SIG-M5 (cell line): ENCODE results near the gene USP44.
A peak's percentile ranks its signal among the peaks of the same experiment; 100 is the strongest.
"Not testable (repeated sequence)": the region's sequence is repeated elsewhere in the genome, so short reads cannot be mapped to it uniquely, and the experiment has no call there.

Experiments used
- DNase-seq: peaks from one replicate; lab custom pipeline; 2025; lab: John Stamatoyannopoulos, UW

USP44 gene

DNA sequence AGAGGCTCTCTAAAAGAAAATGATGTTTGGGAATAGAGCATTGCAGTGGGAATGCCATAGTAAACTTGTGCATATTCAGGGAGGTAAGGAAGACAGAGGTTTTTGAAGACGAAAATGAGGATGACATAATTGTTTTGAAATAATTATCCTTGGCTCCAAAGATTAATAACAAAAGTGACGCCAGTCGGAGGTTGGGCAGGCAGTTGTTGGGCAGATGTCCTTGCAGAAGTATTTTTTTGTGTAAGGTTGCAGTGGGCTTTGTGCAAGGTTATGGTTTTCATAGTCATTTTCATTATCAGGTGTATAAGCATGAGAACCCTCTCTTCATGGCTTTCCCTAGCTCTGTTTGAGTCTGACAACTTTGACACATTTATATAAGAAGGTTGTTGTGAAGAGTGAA is 42.0 kb downstream of the USP44 start:
- DNase-seq, result no peak

DNA sequence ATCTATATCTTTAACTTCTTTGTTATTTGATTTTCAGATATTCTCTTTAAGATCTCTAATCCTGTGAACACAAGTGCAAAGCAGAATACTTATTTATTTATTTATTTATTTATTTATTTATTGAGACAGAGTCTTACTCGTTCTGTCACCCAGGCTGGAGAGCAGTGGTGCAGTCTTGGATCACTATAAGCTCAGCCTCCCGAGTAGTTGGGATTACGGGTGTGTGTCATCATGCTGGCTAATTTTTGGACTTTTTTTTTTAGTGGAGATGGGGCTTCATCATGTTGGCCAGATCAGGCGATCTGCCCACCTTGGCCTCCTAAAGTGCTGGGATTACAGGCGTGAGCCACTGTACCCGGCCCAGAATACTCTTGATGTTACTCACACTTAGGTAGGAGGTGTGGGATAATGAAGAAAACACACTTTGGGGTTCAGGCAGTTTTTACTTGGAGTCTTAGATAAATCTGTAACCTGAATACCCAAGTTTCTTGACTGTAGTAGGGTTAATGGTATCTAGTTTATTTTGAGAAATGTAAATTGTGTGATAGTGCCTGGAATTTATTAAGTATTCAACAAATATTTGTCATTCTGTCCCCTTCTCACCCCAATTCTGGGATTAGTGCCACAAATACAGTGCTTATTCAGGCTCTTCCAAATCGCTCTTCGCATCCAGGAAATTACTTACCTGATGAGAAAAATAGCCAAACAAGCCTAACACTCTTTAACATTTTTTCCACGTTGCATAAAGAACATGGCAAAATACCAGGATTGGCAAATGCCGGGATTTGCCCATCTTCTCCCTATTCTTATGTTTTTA is 44.4 kb downstream of the USP44 start:
- DNase-seq, result no peak

- no peak for DNase-seq
These were observed 46.2 kb downstream of the USP44 start for GRCh38 chr12:95505039-95505438.

DNA sequence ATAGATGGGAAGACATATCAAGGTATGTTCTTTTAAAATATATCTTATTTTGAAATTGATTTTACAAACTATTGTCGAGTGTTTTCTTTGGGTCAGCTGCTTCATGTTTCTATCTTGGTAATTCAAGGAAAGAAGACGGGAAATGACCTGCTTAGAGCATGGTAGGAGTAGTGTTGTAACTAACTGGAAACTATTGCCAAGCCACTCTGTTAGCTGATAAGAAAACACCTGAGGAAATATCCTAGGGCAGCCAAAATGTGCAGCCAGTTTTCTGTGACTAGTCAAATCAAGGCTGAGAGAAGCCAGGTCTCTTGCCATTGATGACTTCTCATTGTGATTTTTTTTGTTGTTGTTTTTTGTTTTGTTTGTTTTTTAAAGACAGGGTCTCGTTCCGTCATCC is 47.1 kb downstream of the USP44 start:
- no peak for DNase-seq

DNA sequence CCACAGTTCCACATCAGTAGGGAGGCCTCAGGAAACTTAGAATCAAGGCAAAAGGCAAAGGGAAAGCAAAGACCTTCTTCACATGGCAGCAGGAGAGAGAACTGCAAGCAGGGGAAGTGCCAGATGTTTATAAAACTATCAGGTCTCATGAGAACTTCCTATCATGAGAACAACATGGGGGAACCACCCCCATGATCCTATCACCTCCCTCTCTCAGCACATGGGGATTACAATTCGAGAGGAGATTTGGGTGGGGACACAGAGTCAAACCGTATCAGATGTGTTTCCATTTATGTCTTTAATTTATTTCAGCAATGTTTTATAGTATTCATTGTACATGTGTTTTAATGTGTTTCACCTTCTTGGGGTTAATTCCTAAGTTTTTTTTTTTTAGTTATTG is 51.5 kb downstream of the USP44 start:
- DNase-seq, result no peak

DNA sequence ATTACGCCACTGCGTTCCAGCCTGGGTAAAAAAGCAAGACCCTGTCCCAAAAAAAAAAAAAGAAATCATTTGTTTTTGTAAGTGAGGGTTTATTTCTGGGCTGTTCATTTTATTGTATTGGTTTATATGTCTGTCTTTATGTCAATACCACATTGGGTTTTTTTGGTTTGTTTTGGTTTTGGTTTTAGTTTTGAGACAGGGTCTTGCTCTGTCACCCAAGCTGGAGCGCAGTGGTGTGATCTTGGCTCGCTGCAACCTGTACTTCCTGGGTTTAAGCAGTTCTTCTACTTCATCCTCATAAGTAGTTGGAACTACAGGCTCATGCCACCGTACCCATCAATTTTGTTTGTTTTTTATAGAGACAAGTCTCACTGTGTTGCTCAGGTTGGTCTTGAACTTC is 52.3 kb downstream of the USP44 start:
- DNase-seq, result no peak

DNA sequence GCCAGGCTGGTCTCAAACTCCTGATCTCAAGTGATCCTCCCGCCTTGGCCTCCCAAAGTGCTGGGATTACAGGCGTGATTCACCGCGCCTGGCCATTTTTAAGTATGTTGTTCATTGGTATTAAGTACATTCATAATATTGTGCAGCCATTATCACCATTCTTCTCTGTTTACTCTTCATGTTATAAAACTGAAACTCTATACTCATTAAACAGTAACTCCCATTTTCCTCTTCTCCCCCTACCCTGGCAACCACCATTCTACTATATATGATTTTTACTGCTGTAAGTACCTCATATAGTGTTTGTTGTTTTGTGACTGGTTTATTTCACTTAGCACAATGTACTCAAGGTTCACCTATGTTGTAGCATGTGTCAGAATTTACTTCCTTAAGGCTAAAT is 54.2 kb downstream of the USP44 start:
- no peak for DNase-seq

DNA sequence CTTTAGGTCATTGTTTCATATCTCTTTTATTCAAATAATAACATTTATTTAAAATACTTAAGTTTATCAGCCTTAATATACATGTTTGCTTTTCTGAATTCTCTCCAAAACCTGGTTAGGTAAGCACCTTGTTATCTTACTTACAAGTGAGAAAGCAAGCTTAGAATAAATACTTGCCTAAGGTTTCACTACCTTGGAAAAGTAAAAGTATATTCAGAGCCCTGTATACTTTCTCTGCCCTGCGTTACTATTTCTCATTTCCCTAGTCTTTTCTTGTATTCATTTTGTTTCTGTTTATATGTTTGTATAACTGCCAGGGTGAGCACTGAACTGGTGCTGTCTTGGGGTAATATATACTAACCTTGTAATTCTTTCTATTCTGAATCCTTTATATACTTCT is 55.8 kb downstream of the USP44 start:
- DNase-seq, result no peak

- no peak for DNase-seq
These were observed 56.4 kb downstream of the USP44 start for GRCh38 chr12:95494888-95495287.

DNA sequence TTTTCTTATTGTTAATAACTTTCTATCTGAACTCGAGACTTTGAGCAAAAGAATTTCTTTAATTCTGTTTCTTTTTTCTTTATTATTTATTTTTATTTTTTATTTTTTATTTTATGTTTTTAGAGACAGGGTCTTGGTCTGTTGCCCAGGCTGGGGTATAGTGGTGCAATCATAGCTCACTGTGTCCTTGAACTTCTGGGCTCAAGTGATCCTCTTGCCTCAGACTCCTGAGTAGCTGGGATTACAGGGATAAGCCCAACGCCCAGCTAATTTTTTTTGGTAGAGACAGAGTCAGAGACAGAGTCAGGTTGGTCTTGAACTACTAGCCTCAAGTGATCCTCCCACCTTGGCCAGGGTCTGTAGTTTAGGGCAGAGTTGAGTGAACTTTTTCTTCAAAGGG is 58.8 kb downstream of the USP44 start:
- no peak for DNase-seq

DNA sequence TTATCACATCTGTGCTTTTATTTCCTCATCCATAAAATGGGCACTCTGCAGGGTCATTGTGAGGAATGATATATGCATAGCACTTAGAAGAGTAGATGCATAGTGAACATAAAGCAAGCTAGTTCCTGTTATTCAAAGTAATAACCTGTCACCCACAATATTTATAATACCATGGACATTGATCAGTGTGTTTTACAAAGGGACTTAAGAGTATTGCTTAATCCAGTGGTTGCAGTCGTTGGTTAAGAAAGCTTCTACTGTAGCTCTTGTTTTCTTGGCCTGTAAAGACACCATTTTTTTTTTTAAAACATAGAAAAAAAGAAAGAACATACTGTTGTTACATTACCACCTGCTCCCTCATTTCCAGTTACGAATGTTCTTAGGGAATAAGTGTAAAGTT is 64.3 kb downstream of the USP44 start:
- no peak for DNase-seq

- no peak for DNase-seq
These were observed 66.8 kb downstream of the USP44 start for GRCh38 chr12:95484524-95484923.

DNA sequence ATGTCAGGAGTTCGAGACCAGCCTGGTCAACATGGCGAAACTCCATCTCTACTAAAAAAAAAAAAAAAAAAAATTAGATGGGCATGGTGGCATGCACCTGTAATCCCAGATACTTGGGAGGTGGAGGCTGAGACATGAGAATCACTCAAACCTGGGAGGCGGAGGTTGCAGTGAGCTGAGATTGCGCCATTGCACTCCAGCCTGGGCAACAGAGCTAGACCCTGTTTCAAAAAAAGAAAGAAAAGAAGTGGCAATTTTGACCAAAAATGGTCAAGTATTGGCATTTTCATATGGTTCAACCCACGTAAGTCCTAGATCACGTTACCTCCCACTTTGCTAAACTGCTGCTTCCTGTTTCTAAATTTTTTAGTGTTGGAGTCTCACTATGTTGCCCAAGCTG is 68.7 kb downstream of the USP44 start:
- DNase-seq, result not testable (repeated sequence)

- DNase-seq, result no peak
These were observed 69.4 kb downstream of the USP44 start for GRCh38 chr12:95481888-95482287.

- no peak for DNase-seq
These were observed 70.2 kb downstream of the USP44 start for GRCh38 chr12:95481072-95481471.

DNA sequence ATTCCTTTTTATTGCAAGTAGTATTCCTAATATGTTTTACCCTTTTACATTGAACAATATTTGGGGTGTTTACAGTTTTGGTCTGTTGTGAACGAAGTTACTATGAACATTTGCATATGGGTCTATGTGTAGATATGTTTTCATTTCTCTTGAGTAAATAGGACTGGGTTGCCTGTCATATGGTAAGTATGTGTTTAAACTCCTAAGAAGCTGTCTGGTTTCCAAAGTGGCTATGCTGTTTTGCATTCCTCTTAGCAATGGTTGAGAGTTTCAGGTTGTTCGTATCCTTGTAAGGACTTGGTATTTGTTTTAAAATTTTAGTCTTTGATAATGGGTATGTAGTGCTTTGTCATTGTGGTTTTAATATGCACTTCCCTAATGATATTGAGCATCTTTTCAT is 71.0 kb downstream of the USP44 start:
- DNase-seq, result no peak

- DNase-seq, result no peak
These were observed 76.7 kb downstream of the USP44 start for GRCh38 chr12:95474660-95474958.

DNA sequence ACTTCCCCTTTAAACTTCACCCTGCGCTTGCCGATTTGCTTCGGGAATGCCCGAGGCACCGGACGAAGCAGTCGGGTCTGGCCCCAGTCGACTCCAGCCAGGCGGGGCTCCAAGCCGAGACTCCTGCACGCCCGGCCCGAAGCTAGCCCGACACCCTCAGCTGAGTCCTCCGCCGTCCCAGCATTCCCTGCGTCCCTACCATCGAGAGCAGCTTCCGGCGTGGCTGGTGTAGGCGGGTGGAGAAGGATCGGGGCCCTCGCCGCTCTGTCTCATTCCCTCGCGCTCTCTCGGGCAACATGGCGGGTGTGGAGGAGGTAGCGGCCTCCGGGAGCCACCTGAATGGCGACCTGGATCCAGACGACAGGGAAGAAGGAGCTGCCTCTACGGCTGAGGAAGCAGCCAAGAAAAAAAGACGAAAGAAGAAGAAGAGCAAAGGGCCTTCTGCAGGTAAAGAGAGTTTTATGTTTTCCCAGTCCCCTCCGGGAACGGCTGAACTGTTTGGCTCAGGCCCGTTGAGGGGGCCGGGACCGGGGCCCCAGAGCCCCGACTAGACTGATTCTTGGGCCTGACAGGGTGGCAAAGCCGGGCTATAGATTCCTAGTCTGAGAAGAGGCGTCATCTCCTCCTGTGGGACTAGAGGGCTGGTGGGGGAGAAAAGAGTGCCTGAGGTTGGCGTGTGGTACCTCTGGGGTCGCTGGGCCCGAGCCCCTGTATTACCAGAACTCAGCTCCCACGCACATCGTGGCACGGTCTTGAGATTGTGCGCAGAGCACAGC is 77.2 kb downstream of the USP44 start, which contains the start of gene METAP2:
Gene METAP2, plus strand, starts transcription at position 269 of the 776 bp plus-strand sequence. Its CDS starts 28 bp downstream, at position 297.
- DNase-seq, result peak; percentile 90

GRCh38 chr12:95473231-95473883 is 77.9 kb downstream of the USP44 start:
- DNase-seq, result no peak

DNA sequence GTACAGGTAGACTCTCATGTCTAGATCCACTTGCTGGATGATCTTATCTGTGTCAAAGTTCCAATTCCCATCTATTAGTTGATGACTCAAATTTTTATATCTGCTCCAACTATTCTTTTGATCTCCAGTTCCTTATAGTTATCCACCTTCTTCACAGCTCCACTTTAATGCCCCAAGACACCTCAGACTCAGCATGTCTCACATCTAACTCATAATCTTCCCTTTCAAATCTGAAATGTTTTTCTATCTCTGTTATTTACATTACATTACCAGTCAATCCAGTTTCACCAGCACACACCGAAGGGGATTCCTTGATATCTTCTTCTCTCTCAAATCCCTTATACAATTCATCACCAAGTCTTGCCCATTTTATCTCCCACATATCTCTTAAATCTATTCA is 81.0 kb downstream of the USP44 start:
- DNase-seq, result no peak
